ENCODE data around the gene CDIP1.

The CDIP1 gene

DNA sequence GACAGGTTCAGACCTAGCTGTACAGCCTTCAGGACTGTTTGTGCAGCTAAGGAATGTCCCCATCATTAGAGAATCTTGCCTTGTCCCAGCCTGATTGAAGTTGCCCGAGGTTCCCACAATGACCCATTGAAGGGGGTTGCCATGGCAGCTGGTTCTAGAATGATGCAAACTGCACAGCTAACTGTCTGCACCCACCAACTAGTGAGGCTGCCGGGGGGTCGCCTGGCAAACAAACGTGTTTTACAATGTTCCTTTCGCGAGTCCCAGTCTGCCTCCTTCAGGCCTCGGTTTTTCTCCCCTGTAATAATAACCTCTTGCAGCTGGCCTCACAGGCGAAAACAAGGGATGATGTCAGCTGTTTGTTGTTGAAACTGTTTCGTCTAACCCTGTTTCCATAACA lies 23.0 kb upstream of the CDIP1 start:
- TF ChIP-seq ZFX (IDR thresholded peaks at IDR 0.05), result no peak
- TF ChIP-seq, protein P1, sequence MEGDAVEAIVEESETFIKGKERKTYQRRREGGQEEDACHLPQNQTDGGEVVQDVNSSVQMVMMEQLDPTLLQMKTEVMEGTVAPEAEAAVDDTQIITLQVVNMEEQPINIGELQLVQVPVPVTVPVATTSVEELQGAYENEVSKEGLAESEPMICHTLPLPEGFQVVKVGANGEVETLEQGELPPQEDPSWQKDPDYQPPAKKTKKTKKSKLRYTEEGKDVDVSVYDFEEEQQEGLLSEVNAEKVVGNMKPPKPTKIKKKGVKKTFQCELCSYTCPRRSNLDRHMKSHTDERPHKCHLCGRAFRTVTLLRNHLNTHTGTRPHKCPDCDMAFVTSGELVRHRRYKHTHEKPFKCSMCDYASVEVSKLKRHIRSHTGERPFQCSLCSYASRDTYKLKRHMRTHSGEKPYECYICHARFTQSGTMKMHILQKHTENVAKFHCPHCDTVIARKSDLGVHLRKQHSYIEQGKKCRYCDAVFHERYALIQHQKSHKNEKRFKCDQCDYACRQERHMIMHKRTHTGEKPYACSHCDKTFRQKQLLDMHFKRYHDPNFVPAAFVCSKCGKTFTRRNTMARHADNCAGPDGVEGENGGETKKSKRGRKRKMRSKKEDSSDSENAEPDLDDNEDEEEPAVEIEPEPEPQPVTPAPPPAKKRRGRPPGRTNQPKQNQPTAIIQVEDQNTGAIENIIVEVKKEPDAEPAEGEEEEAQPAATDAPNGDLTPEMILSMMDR (conservative IDR thresholded peaks at IDR 0.05), result no peak
- H3K27ac ChIP-seq, result no peak overlapping the region

DNA sequence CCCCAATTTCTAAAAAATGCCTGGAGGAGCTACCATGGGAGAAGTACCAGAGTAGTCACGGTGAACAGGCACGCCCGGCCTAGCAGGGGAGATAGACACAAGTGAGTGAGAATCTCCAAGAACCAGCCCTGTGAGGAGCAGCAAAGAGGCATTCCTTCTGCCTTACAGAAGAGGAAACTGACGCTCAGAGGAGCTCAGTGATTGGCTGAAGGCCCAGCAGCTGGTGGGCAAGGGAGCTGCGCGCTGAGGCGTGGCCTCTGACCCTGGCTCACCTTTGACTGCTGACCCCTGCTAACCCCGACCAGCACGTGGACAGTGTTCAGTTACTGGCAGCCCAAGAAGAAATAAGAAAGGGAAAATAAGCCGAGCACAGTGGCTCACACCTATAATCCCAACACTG lies 19.4 kb upstream of the CDIP1 start:
- TF ChIP-seq, protein P1 (conservative IDR thresholded peaks at IDR 0.05), result no peak
- no peak for TF ChIP-seq ZFX (IDR thresholded peaks at IDR 0.05)
- no peak overlapping the region for H3K27ac ChIP-seq

DNA sequence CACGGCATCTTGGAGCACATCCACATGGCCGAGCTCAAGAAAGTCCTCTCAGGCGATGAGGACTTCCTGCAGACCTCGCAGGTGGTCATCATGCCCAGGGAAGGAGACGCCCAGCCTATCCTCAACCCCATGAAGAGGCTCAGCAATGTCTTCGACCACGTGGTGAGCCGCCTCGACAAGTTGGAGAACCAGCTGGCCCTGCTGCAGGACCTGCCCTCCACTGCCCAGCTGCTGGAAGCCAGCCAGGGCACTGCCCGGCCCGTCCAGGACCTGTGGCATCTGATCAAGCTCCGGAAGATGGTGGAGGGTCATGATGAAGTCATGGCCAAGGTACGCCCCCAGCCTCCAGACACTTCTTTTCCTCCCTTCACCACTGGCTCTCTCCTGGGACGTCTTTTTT lies 18.0 kb upstream of the CDIP1 start:
- TF ChIP-seq, protein P1 (conservative IDR thresholded peaks at IDR 0.05), result no peak
- TF ChIP-seq ZFX (IDR thresholded peaks at IDR 0.05), result no peak
- 0 out of 2 replicates have a peak overlapping the region, but pooled peaks have one; percentile 6 for H3K27ac ChIP-seq

DNA sequence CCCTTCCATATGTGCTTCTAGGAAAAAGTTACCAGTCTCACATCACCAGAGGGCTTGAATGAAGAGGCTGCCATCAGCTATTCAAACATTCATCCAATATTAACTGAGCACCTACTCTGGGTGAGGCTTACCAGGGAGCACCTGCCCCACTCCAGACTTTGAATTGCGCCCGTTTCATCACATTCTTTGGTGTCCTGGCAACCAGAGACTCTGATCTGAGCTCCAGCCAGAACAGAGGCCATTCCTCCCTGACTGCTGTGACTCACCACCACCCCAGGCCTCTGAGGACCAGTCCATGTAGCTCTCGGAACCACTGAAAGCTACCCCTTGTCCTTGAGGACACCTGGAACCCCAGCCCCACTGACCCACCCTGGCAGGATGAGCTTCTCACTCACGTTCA lies 17.5 kb upstream of the CDIP1 start, which contains the start of gene C16orf96:
TSS of gene C16orf96 (plus strand) at position 229 of the 400 bp plus-strand sequence. CDS start at position 379, 150 bp downstream.
- no peak for TF ChIP-seq ZFX (IDR thresholded peaks at IDR 0.05)
- TF ChIP-seq, protein P1 (conservative IDR thresholded peaks at IDR 0.05), result no peak

DNA sequence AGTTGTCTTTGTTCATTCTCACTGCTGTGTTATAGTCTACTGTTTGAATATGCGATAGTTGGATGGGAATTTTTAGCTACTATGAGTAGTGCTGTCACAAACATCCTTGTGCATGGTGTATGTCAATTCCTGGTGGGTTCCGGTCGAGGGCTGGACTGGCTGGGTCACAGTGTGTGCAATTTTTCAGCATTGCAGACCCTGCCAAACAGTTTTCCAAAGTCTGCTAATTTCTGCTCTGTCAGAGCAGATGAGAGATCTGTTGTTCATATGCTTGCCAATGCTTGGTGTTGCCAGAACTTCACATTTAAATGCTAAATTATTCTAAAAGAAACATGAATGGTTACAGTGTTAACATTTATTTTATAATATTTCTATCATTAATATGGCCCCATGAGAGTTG lies 14.0 kb upstream of the CDIP1 start:
- TF ChIP-seq, protein P1 (conservative IDR thresholded peaks at IDR 0.05), result no peak
- no peak for TF ChIP-seq ZFX (IDR thresholded peaks at IDR 0.05)
- H3K27ac ChIP-seq, result no peak overlapping the region

More for the DNA sequence above, 17.5 kb upstream of the CDIP1 start, which contains the start of gene C16orf96:
- 0 out of 2 replicates have a peak within 1 kb of the TSS, but pooled peaks have one; percentile 6 for H3K27ac ChIP-seq

DNA sequence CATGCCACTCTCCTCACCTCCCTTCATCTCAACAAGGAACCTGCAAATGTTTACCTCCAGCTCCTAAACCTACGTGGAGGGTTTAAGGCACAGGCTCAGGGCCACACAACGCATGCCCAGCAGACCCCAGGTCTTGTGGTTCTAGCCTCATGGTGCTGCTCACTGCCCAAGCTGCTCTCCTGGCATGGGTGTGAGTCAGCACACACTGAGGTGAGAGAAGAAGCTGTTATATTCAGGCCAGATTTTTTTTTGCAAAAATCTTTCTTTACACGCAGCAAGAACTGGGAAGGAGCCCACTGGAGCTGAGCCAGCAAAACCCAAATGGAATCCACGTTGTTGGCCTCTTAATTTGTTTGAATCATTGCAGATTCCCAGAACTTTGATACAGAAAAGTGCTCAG lies 12.0 kb upstream of the CDIP1 start:
- TF ChIP-seq ZFX (IDR thresholded peaks at IDR 0.05), result no peak
- TF ChIP-seq, protein P1 (conservative IDR thresholded peaks at IDR 0.05), result no peak
- H3K27ac ChIP-seq, result no peak overlapping the region

DNA sequence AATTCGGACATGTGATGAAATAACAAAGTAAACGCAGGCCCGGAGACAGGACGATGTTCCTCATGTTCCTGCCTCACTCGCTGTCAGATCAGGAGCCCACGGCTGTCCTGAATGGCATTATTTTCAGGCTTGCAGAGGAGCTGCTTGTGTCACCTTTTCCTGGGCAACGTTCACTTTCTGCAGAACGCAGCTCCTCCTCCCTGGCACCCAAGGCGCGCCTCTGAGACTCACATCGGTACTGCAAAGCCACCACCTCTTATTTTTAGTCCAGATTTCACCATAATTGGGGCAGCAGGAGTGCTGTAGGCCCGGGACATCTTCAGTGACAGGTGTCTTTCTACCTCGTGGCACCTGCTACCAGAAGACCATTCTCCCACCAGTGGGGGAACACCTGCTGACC lies 9.6 kb upstream of the CDIP1 start:
- TF ChIP-seq, protein P1 (conservative IDR thresholded peaks at IDR 0.05), result no peak
- TF ChIP-seq ZFX (IDR thresholded peaks at IDR 0.05), result no peak

More for the DNA sequence above, 9.6 kb upstream of the CDIP1 start:
- no peak overlapping the region for H3K27ac ChIP-seq
